Breast epithelium (tissue), 3 donors: ENCODE measurements around the gene TRPC1.

Experiments used
- POLR2A ChIP-seq: fragments of 450-650 bp; IDR thresholded peaks from one replicate; pipeline ENCODE4 v1.6.1; 2016; ENCODE audit warnings: antibody characterized with exemption, mild to moderate bottlenecking, moderate library complexity
- POLR2AphosphoS5 ChIP-seq, 3 donors: sonication (generic); formaldehyde crosslinking; IDR thresholded peaks; one replicate each; pipeline ENCODE4 v1.6.1; 2017; ENCODE audit warnings: antibody characterized with exemption in 3 of 3
- TF ChIP-seq, protein P1 (sequence below), 3 donors: fragments of 450-650 bp; IDR thresholded peaks; one replicate each; pipeline ENCODE4 v1.5.1; 2016 to 2017; ENCODE audit warnings: antibody characterized with exemption in 3 of 3, mild to moderate bottlenecking in 3 of 3, moderate library complexity in 3 of 3

DNA sequence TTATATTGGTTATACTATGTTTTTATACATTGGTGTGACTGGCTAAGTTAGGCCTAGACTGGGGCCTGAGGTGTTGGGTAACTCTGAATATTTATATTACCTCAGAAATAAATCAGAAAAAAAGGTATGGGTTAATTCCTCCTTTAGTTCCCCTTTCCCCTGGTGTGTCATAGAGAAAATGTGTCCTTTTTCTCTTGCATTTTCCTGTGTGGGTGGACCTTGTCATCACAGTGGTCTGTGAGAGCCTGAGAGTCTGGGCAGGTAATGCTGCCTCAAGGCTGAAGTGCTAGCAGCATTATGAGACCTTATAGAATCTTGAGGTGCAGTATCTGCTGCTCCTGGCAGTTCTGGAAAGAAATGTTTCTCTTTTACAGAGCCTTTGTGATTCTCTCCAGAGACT, 95.3 kb downstream of the TRPC1 start:
- TF ChIP-seq, protein P1, sequence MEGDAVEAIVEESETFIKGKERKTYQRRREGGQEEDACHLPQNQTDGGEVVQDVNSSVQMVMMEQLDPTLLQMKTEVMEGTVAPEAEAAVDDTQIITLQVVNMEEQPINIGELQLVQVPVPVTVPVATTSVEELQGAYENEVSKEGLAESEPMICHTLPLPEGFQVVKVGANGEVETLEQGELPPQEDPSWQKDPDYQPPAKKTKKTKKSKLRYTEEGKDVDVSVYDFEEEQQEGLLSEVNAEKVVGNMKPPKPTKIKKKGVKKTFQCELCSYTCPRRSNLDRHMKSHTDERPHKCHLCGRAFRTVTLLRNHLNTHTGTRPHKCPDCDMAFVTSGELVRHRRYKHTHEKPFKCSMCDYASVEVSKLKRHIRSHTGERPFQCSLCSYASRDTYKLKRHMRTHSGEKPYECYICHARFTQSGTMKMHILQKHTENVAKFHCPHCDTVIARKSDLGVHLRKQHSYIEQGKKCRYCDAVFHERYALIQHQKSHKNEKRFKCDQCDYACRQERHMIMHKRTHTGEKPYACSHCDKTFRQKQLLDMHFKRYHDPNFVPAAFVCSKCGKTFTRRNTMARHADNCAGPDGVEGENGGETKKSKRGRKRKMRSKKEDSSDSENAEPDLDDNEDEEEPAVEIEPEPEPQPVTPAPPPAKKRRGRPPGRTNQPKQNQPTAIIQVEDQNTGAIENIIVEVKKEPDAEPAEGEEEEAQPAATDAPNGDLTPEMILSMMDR (IDR thresholded peaks at IDR 0.05) = no peak
- TF ChIP-seq POLR2A (no peak), POLR2AphosphoS5 (IDR thresholded peaks at IDR 0.05) (no peak)
